Dermis blood vessel endothelial cell (primary cell): Measurements from ENCODE around the gene DOK3. TPM values are rescaled to one million over a fixed set of nuclear protein-coding genes. Genes with fewer than 3 reads are reported as not detected.
A peak's percentile ranks its signal among the peaks of the same experiment; 100 is the strongest.
"Not testable (repeated sequence)": the region's sequence is repeated elsewhere in the genome, so short reads cannot be mapped to it uniquely, and the experiment has no call there.

ENCODE experiments used
- DNase-seq: peaks from one replicate; pipeline ENCODE4 v3.0.0; 2010
- total RNA-seq: library from RNA; depleted of rRNA; stranded (reverse); fragments of >200 nt; gene quantifications from 2 replicates; pipeline ENCODE4 v1.2.3, GENCODE V29; 2014

Gene DOK3
- total RNA-seq, 1 donor from 2014 or later = 4.6 TPM

GRCh38 chr5:177496727-177497291, 12.8 kb downstream of the DOK3 start:
- peak; percentile 91 for DNase-seq

- peak; percentile 66 for DNase-seq
These were observed 13.4 kb downstream of the DOK3 start for GRCh38 chr5:177496070-177496726.

DNA sequence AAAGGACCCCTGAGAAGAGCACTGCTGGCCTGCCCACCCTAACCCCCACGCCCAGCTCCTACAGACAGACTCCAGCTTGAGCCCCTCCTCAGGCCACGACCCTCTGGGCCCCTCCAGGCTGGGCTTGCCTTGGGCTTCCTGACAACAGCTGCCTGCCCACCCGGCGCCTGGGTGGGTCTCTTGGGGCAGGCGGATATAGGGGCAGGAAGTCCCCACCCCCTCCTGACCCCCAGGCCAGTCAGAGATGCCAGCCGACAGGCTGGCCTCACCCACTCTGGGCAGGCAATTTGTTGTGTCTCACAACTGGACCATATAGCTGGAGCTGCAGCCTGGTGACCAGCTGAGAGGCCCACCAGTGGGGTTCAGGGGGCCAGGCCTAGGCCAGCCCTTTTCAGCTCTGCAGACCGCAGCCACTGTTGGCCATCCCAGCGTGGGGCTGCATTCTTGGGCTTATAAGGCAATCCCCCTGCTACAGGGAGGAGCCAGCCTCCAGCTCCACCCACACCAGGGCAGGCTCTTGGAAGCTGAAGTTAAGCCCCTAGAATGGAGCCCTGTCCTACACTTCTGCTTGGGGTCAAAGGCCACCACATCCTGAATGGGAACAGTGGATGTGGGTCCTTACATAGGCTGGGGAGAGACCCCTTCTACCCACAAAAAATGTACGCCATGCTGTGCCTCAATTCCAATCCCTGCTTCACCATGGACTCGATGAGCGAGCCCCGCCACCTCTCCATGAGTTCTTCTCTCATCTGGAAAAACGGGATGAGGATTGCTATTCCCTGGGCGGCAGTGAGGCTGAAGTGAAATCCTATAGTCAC, 14.2 kb downstream of the DOK3 start:
- peak; percentile 83 for DNase-seq

DNA sequence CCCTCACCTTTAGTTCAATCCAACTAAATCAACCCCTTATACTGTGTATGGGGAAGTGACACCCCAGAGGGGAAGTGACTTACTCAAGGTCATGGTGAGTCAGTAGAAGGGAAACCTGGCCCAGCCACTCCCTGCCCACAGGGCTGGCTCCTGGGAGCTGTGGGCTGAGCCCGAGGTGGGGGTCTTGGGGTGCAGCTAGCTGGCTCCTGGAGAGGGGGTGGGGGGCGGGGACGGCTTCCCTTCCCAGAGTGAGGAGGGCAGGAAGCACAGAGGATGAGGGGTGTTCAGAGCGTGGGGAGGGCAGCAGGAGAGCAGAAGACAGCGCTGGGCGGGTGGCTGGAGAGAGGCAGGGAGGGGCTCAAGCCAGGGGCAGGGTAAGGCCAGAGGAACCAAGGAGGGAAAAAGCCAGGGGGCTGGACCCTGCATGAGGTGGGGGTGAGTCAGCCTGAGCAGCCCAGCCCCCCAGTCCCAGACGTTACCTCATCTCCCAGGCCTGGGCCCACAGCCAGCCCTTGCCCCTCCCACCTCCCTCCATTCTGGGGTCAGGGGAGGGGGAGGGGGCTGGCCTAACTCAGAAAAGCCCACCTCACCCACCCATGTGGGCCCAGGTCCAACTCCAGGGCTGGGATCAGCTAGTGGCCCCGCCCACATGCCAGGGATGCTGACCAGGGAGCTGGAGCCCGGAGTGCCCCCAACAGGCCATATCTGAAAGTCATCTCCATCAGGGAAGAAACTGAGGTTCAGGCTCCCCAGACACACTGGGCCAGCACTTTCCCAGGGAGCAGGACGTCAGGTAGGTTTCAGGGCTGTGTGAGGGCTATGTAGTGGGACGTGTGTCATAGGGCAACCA, 15.1 kb downstream of the DOK3 start:
- DNase-seq = peak; percentile 91

DNA sequence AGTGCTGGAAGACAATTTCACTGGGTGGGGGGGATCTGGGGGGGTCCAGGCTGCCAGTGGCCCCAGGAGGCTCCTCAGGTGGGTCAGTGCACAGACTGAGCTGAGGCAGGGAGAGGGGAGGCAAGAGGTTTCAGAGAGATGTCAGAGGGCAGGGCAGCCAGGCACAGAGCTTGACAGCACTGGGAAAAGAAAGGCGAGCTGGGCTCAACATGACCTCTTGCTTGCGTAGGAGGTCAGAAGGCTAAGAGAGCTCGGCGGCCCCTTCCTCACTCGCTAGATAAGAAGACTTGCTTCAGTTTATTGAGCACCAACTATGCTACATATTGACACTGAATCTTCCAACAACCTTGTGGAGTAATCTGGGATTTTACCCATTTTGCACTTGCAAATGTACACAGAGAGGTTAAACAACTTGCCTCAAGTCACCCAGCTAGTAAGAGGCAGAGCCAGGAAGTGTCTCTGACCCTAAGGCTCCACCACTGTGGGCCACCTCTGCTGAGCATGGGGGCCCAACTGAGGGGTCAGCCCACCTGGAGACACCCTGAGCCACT, 15.8 kb downstream of the DOK3 start:
- DNase-seq = no peak

DNA sequence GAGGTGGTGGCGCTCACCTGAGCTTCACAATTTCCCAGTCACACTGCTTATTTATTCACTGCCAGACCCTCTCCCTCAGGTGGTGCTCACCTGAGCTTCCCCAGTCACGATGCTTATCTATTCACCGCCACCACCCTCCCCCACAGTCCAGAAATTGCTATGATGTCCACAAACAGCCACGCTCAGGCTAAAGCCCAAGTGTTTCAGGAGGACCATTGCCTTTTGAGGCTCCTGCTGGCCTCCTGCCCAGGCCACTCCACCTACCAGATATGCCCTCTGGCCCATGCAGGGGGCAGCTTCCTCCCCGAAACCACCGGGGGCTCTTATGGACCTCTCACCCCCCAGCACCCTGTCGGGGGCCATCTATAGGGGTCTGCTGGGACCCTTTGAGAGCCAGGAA, 16.8 kb downstream of the DOK3 start:
- DNase-seq = no peak

DNA sequence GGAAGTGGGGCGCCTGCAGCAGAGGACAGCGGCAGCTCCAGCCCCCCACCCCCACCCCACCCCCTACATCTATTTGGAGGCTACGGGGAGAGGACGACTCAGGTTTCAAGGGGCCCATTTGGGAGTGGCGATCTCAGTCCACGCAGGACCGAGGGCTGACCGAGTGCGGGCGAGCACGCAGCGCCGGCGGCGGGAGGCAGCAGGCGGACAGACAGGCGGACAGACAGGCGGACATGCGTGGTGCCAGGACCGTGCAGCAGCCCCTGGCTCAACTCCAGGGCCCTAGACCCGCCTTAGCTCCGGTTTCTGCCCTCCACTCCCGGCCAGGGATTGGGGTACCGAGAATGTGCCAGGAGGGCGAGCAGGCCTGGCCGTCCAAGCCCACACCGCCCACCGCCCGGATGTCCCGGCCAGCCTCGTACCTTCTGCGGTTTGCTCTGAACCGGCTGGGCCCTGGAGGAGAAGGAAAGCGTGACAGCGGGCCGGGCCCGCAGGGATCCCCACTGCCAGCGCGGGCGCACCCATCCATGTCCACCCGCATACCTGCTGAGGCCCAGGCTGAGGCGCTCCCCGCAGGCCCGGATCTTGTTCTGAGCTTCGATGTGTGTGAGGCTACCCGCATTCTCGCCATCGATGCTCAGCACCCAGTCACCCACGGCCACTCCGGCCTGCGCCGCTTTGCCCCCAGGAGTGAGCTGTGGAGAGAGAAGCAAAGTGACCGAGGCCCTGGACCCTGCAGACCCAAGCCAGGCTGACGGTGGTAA, 17.5 kb downstream of the DOK3 start:
- DNase-seq = no peak

- peak; percentile 76 for DNase-seq
These were observed 18.1 kb downstream of the DOK3 start for GRCh38 chr5:177491429-177491945.

DNA sequence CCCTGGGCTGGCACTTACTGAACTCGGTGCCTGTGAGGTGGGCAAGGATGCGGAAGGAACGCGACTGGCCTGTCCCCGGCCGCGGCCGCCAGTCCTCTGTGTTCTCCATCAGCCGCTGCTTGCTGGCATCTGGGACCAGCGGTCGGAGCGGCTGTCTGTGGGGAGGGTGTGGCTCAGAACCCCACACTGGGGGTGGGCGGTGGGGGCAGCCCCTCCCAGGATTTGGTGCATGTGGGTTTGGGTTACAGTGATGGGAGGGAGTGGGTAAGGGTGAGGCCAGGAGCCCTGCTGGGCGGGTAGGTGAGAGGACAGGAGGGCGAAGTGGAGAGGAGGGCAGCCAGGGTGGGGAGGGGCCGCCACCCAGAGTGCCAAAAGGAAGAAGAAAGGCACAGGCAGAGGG, 18.6 kb downstream of the DOK3 start:
- no peak for DNase-seq

DNA sequence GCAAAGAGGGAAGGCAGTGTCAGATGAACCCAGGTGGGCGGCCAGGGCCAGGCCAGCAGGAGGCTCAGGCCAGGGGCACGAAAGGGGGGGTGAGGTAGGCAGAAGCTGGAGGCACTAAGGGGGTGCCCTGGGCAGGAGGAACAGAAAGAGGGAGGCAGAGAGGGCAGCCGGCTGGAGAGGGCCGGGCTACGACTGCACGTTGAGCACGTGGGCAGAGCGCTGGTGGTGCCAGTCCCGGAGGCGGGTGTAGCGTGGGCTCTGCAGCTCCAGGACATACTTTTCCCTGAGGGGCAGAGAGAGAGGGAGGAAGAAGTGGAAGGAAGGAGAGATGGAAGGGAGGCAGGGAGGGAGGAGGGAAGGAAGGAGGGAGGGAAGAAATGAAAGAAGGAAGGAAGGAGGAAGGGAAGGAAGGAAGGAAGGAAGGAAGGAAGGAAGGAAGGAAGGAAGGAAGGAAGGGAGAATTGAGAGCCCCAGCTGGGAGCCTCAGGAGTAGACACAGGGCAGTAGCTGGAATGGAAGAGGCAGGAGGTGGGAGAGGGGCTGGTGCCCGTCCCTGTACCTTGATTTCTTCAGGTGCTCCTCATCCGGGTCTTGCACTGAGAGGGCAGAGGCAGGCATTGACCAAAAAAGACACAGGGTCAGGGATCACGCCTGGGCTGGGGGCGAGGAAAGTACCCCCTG, 19.2 kb downstream of the DOK3 start:
- DNase-seq = no peak

DNA sequence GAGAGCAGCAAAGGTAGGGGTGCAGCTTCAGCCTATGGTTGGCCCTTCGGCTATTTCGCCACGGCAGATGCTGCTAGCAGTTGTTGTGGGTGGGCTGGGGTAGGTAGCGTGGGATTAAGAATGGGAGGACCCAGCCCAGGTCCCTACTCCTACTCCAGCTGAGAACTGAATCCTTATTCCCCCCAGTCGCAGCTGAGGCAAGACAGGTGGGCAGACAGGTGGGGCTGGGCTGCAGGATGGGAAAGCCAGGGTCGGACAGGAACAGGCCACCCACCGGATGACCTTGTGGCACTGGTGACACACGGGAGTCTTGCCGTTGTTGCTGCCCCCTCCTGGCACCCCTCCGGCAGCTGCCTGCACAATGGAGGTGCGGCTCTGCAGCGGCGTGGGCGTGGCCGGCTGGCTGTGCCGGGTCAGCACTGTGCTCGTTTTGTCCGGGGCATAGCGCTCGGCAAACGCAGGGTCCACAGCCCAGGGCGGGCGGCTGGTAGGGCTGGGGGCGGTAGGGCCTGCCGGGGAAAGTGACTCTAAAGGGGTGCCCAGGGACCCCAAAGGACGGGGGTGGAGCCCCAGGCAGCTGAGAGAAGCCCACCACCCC, 20.4 kb downstream of the DOK3 start:
- DNase-seq = peak; percentile 46

DNA sequence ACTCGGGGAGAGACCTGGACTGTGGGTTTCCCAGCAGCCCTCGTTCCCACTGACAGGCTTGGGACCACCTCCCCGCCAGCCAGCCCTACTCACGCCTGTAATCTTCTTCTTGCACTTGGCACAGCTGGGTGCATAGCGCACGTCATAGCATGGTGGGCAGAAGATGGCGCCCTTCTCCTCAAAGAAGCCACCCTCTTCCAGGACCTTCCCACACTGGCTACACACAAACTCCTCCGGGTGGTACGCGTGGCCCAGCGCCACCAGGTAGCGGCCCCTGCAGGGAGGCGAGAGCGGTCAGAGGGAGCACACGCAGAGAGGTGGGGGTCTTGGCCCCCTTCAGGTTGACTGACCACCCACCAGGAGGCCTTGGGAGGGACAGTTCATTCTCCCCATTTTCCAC, 21.7 kb downstream of the DOK3 start:
- DNase-seq = peak; percentile 40

GRCh38 chr5:177487144-177487543, 22.5 kb downstream of the DOK3 start:
- no peak for DNase-seq

GRCh38 chr5:177486256-177486655, 23.4 kb downstream of the DOK3 start:
- no peak for DNase-seq

DNA sequence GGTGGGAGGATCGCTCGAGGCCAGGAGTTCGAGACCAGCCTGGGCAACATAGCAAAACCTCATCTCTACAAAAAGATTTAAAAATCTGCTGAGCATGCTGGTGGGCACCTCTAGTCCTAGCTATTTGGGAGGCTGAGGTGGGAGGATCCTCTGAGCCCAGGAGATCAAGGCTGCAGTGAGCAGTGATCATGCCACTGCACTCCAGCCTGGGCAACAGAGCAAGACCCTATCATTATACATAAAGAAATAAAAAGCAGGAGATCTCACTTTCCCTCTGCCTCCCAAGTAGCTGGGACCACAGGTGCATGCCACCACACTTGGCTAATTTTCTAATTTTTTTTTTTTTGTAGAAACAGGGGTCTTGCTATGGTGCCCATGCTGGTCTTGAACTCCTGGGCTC, 23.9 kb downstream of the DOK3 start:
- DNase-seq = not testable (repeated sequence)

DNA sequence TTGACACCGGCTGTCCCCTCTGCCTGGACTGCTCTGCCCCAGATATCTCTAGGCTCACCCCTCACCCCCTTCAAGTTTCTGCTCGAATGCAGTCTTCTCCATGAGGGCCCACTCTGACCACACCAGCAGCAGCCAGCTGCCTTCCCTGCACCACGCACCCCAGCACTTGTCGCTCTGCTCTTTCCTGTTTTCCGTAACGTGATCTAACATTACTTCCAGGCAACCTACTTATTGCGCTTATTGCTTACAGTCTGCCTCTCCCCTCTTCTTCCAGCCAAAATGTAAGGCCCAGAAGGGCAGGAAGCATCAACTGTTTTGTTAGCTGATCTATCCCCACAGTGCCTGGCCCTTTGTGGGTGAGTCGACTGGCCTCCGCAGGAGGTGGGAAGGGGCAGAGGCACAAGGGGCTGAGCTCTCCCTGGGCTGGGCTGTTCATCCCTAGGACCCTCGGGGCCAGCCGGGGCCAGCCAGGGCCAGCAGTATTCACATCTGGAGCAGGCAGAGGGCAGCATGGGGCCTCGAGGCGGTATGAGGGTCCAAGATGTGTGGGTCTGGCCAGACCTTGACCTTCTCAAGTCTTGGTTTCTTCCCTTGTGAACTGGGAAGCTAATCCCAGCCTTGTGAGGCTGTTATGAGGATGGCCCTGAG, 24.6 kb downstream of the DOK3 start:
- DNase-seq = no peak

DNA sequence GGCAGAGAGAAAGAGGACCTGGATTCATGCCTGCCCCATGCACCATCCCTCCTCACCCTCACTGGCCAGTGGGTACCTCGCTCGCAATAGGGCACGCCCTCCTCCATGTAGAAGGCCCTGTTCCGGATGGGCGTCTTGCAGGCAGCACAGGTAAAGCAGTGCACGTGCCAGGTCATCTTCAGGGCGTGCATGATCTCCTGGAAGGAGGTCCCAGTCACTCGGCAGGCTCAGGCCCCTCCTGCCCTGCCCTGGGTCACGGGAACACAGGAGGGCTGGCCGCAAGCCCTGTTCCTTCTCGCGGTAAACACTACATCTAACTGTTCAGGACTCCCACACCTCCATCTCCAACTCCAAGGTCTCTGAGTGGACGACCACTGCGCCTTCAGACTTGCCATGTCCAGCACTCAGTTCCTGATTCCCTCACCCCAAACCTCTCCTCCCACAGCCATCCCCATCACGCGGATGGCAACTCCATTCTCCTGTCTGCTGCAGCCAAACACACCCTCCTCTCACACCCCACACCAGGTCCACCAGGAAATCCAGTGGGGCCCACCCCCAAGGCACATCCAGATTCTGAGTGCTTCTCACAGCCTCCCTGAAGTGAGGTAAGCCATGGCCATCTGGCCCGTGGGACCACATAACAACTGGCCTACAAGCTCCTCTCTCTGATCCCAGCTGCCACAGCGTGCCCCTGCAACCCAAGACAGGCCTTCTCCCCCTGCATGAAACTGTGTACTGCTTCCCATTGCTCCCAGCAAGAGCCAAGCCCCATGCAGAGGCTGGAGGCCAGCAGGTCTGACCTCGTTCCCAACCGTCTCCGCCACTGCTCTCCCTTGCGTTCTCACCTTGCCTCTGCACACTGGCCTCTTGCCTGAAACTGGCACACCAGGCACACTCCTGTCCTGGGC, 25.4 kb downstream of the DOK3 start:
- no peak for DNase-seq

- no peak for DNase-seq
These were observed 26.6 kb downstream of the DOK3 start for GRCh38 chr5:177483042-177483441.

GRCh38 chr5:177482359-177482795, 27.2 kb downstream of the DOK3 start:
- no peak for DNase-seq
